B cell (primary cell): ENCODE data around the gene BMP6. TPM values are rescaled to one million over a fixed set of nuclear protein-coding genes. Genes with fewer than 3 reads are reported as not detected.

Source experiments
- ATAC-seq: fragments of 200-7000 bp; cut with Tn5 transposase; one replicate; pipeline ENCODE4 v1.10.0; 2021; ENCODE audit warnings: low read depth, mild to moderate bottlenecking, moderate number of reproducible peaks, moderate library complexity
- CTCF ChIA-PET: fragments of 350-600 bp; sonication (Branson Sonifier 250); formaldehyde crosslinking; loops from one replicate; lab custom pipeline; 2021; ENCODE audit warnings: antibody characterized with exemption, inconsistent platforms; lab: Charles Lee
- POLR2A ChIA-PET: fragments of 350-600 bp; sonication (Branson Sonifier 250); formaldehyde crosslinking; loops from one replicate; lab custom pipeline; 2021; ENCODE audit warnings: antibody characterized with exemption; lab: Charles Lee
- DNase-seq: peaks from one replicate; pipeline ENCODE4 v3.0.0; 2013
- H2AFZ ChIP-seq: 2 replicates; pipeline ENCODE4 v1.6.1; 2012; ENCODE audit warnings: mild to moderate bottlenecking, low read depth, low read length; ENCODE audit not compliant: insufficient read depth, poor library complexity, severe bottlenecking
- H3K27ac ChIP-seq, 2 donors: 1 replicate in 1 of 2; 2 replicates in 1 of 2; pipeline ENCODE4 v1.5.1; 2012 to 2013; ENCODE audit warnings: low read length in 2 of 2, mild to moderate bottlenecking in 2 of 2, moderate library complexity in 1 of 2
- H3K27me3 ChIP-seq, 4 experiments: fragments of 200-600 bp in 1 of 4; sonication (generic) in 1 of 4; replicated peaks in 1 of 4; 1 replicate in 2 of 4; 2 replicates in 2 of 4; pipeline versions ENCODE4 v1.6.1 to v1.7.0; 2013 to 2016; ENCODE audit warnings: low read length in 3 of 4, mild to moderate bottlenecking in 2 of 4, mixed read lengths in 1 of 4, moderate library complexity in 1 of 4; ENCODE audit not compliant: insufficient read depth in 4 of 4, control insufficient read depth in 3 of 4; ENCODE audit errors: control extremely low read depth in 1 of 4
- H3K36me3 ChIP-seq, 2 experiments: replicated peaks in 1 of 2; 1 replicate in 1 of 2; 2 replicates in 1 of 2; pipeline versions ENCODE4 v1.6.1 to v1.7.1; 2013; ENCODE audit warnings: low read length in 1 of 2; ENCODE audit not compliant: insufficient read depth in 2 of 2, control insufficient read depth in 1 of 2; ENCODE audit errors: control extremely low read depth in 1 of 2, extremely low read depth in 1 of 2
- H3K4me1 ChIP-seq, 2 donors: fragments of 200-600 bp in 1 of 2; sonication (generic) in 1 of 2; 1 replicate in 1 of 2; 2 replicates in 1 of 2; pipeline versions ENCODE4 v1.5.1 to v1.6.1; 2013 to 2017; ENCODE audit warnings: low read length in 2 of 2; ENCODE audit not compliant: control insufficient read depth in 2 of 2, insufficient read depth in 2 of 2
- H3K4me2 ChIP-seq: replicated peaks from 2 replicates; pipeline ENCODE3; 2012; ENCODE audit warnings: mild to moderate bottlenecking, low read depth, low read length; ENCODE audit not compliant: poor library complexity, severe bottlenecking
- H3K4me3 ChIP-seq, 5 experiments: fragments of 200-600 bp in 1 of 5; sonication (generic) in 1 of 5; 1 replicate in 3 of 5; 2 replicates in 2 of 5; pipeline versions ENCODE4 v1.5.1 to v1.7.0; 2011 to 2016; ENCODE audit warnings: low read length in 4 of 5, mild to moderate bottlenecking in 4 of 5, low read depth in 2 of 5, control low read depth in 1 of 5, moderate library complexity in 1 of 5; ENCODE audit not compliant: insufficient read depth in 1 of 5; ENCODE audit errors: control extremely low read depth in 1 of 5, extremely low read depth in 1 of 5
- H3K79me2 ChIP-seq: fragments of 200-600 bp; sonication (generic); one replicate; pipeline ENCODE4 v1.6.0; 2016; ENCODE audit warnings: low read length; ENCODE audit not compliant: control insufficient read depth, insufficient read depth
- H3K9ac ChIP-seq: fragments of 200-600 bp; sonication (generic); 2 replicates; pipeline ENCODE4 v1.6.1; 2017; ENCODE audit warnings: mild to moderate bottlenecking, low read length, moderate library complexity
- H3K9me3 ChIP-seq, 3 donors: one replicate each; pipeline versions ENCODE4 v1.6.1 to v1.7.1; 2013; ENCODE audit warnings: low read length in 2 of 3; ENCODE audit not compliant: control insufficient read depth in 2 of 3, insufficient read depth in 1 of 3; ENCODE audit errors: control extremely low read depth in 1 of 3
- H4K20me1 ChIP-seq: 2 replicates; pipeline ENCODE4 v1.6.0; 2012; ENCODE audit warnings: mild to moderate bottlenecking, low read length; ENCODE audit not compliant: insufficient read depth, control insufficient read depth, poor library complexity, severe bottlenecking
- H3K27ac Mint-ChIP-seq: one replicate; pipeline ENCODE4 v1.8.0; 2021; ENCODE audit warnings: mixed read lengths
- H3K27me3 Mint-ChIP-seq: one replicate; pipeline ENCODE4 v1.8.0; 2021; ENCODE audit warnings: mixed read lengths
- H3K4me1 Mint-ChIP-seq: one replicate; pipeline ENCODE4 v1.8.0; 2021; ENCODE audit warnings: mixed read lengths
- H3K4me3 Mint-ChIP-seq: one replicate; pipeline ENCODE4 v1.8.0; 2021; ENCODE audit warnings: mixed read lengths
- H3K9me3 Mint-ChIP-seq: one replicate; pipeline ENCODE4 v1.8.0; 2022; ENCODE audit warnings: mixed read lengths; ENCODE audit not compliant: insufficient read depth
- EZH2 ChIP-seq: IDR thresholded peaks from 2 replicates; pipeline ENCODE4 v1.6.1; 2012; ENCODE audit warnings: borderline replicate concordance, low read depth, mild to moderate bottlenecking, moderate library complexity, low read length; ENCODE audit not compliant: insufficient read depth, poor library complexity, severe bottlenecking
- WGBS: methylation state at CpG from one replicate; pipeline ENCODE4 v1.1.5; 2013; ENCODE audit warnings: missing lambda C conversion rate; ENCODE audit not compliant: insufficient coverage; 5-methylcytosine and 5-hydroxymethylcytosine counted together
- intact Hi-C: fragments of 100-400 bp; cut with micrococcal nuclease; formaldehyde crosslinking; loops from one replicate; pipeline ENCODE4 v1.10.0; 2022
- polyA plus RNA-seq: library from polyadenylated mRNA; depleted of rRNA; stranded (reverse); fragments of >200 nt; gene quantifications from 2 replicates; pipeline ENCODE4 v1.2.3, GENCODE V29; 2012
- total RNA-seq, 2 donors: library from RNA; stranded (reverse); fragments of 120-200 nt in 1 of 2; gene quantifications; 1 replicate in 1 of 2; 2 replicates in 1 of 2; pipeline versions ENCODE4 v1.2.3 to v1.2.4, GENCODE V29; 2013 to 2022
- TF ChIP-seq, protein P1 (sequence below): fragments of 200-600 bp; IDR thresholded peaks from one replicate; pipeline ENCODE4 v1.8.0; 2022; ENCODE audit warnings: antibody characterized with exemption, mild to moderate bottlenecking

BMP6 gene
- total and polyA plus RNA-seq, 2 donors (not counting 1 experiment from before 2014, with no cell fraction given) = 0.43 to 2.9 TPM

GRCh38 chr6:7818257-7819214 lies 92.6 kb downstream of the BMP6 start:
- POLR2A ChIA-PET = no interaction called here
- H3K27ac ChIP-seq = no peak overlapping the region
- H4K20me1 ChIP-seq = no peaks in the 10 kb centered on the region
- no peaks in the 10 kb centered on the region for H3K79me2 ChIP-seq
- ATAC-seq (no peak), DNase-seq (no peak)
- CTCF ChIA-PET = no interaction called here
- no peak overlapping the region for H3K4me3 ChIP-seq
- Mint-ChIP-seq H3K9me3 (peaks cover 2% of the 10 kb centered on the region), H3K27me3 (peaks cover 29% of the 10 kb centered on the region), H3K4me1 (no peaks in the 10 kb centered on the region), H3K4me3 (no peak overlapping the region), H3K27ac (no peak overlapping the region)
- H3K4me1 ChIP-seq = no peaks in the 10 kb centered on the region
- peaks cover 0 to 1% (median 0%) of the 10 kb centered on the region in 3 donors for H3K9me3 ChIP-seq
- H3K36me3 ChIP-seq = no peaks in the 10 kb centered on the region
- 82% methylated on average over 9 of the region's 13 CpGs for WGBS
- TF ChIP-seq EZH2 = no peak
- TF ChIP-seq, protein P1, sequence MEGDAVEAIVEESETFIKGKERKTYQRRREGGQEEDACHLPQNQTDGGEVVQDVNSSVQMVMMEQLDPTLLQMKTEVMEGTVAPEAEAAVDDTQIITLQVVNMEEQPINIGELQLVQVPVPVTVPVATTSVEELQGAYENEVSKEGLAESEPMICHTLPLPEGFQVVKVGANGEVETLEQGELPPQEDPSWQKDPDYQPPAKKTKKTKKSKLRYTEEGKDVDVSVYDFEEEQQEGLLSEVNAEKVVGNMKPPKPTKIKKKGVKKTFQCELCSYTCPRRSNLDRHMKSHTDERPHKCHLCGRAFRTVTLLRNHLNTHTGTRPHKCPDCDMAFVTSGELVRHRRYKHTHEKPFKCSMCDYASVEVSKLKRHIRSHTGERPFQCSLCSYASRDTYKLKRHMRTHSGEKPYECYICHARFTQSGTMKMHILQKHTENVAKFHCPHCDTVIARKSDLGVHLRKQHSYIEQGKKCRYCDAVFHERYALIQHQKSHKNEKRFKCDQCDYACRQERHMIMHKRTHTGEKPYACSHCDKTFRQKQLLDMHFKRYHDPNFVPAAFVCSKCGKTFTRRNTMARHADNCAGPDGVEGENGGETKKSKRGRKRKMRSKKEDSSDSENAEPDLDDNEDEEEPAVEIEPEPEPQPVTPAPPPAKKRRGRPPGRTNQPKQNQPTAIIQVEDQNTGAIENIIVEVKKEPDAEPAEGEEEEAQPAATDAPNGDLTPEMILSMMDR = no peak
- intact Hi-C loops = no loop called here
- no peak overlapping the region for H3K4me2 ChIP-seq
- peaks cover 0 to 11% (median 0%) of the 10 kb centered on the region in 4 experiments for H3K27me3 ChIP-seq
- H3K9ac ChIP-seq = no peak overlapping the region
- no peak overlapping the region for H2AFZ ChIP-seq

- TF ChIP-seq EZH2 = no peak
- TF ChIP-seq, protein P1 = no peak
- peaks cover 2% of the 10 kb centered on the region for H3K9me3 Mint-ChIP-seq
- Histone ChIP-seq H3K27ac (no peak overlapping the region), H2AFZ (no peak overlapping the region), H3K9ac (no peak overlapping the region), H3K27me3 (peaks cover 0 to 17% (median 0%) of the 10 kb centered on the region in 4 experiments), H3K4me2 (no peak overlapping the region), H3K9me3 (peaks cover 0 to 4% (median 0%) of the 10 kb centered on the region in 3 donors), H3K79me2 (no peaks in the 10 kb centered on the region), H3K4me3 (no peak overlapping the region), H4K20me1 (no peaks in the 10 kb centered on the region), H3K4me1 (no peaks in the 10 kb centered on the region), H3K36me3 (no peaks in the 10 kb centered on the region)
- ATAC-seq = no peak
- H3K4me3 Mint-ChIP-seq = no peak overlapping the region
- CTCF ChIA-PET = no interaction called here
- H3K27me3 Mint-ChIP-seq = peaks cover 31% of the 10 kb centered on the region
- no peak overlapping the region for H3K27ac Mint-ChIP-seq
- intact Hi-C loops = no loop called here
- no CpG with 5 or more reads among the region's 3 CpGs for WGBS
- no peaks in the 10 kb centered on the region for H3K4me1 Mint-ChIP-seq
- POLR2A ChIA-PET = no interaction called here
- no peak for DNase-seq
Measured at GRCh38 chr6:7819431-7820015, 93.6 kb downstream of the BMP6 start.
